ENCODE measurements around the gene SYNPO2. TPM values are rescaled to one million over a fixed set of nuclear protein-coding genes. Genes with fewer than 3 reads are reported as not detected.
A peak's percentile ranks its signal among the peaks of the same experiment; 100 is the strongest.

Gene SYNPO2
- total and polyA plus RNA-seq, 2 of the 8 experiments (the other 6 are each of a cell fraction or from before 2014, with no cell fraction given) = 0.50 to 4.2 TPM

GRCh38 chr4:118883861-118884260 lies 4.8 kb upstream of the SYNPO2 start:
- no peak overlapping the region for H2BK12ac ChIP-seq (ENCODE audit: low read depth, low read length)
- H4K5ac ChIP-seq (ENCODE audit: insufficient read length, low read depth, low read length) = no peak overlapping the region
- no peak overlapping the region for H3K23ac ChIP-seq (ENCODE audit: insufficient read length)
- H3K79me1 ChIP-seq (ENCODE audit: low read depth, low read length) = no peaks in the 10 kb centered on the region
- 0 out of 2 replicates have a peak overlapping the region, but pooled peaks have one; percentile 89 for H2AFZ ChIP-seq (ENCODE audit: low read length)
- no peak for DNase-seq (ENCODE audit: low read depth in 1 of 2, low spot score in 2 of 2)
- no peak overlapping the region for H3K56ac ChIP-seq (replicated peaks; ENCODE audit: insufficient read length, low read depth, low read length)
- no peak overlapping the region for H2AK5ac ChIP-seq (ENCODE audit: low read depth, low read length)
- no peak for FAIRE-seq
- TF ChIP-seq USF2 (IDR thresholded peaks at IDR 0.05; ENCODE audit: low read length) = no peak
- TF ChIP-seq EP300 (IDR thresholded peaks at IDR 0.05; ENCODE audit: borderline replicate concordance in 1 of 2, low read depth in 2 of 2, low read length in 2 of 2) = no peak
- TF ChIP-seq CTCF (IDR thresholded peaks at IDR 0.05; ENCODE audit: control extremely low read depth in 1 of 3, insufficient read depth in 1 of 3, low read depth in 1 of 3, low read length in 3 of 3) = peak in 1 of 3 experiments; percentile 37; a peak in 1 of 4 replicates
- TF ChIP-seq POLR2AphosphoS5 (IDR thresholded peaks at IDR 0.05; ENCODE audit: low read depth, low read length) = no peak
- TF ChIP-seq CHD1 (IDR thresholded peaks at IDR 0.05; ENCODE audit: low read depth, low read length) = no peak
- H4K91ac ChIP-seq (replicated peaks; ENCODE audit: insufficient read length, low read length) = no peak overlapping the region
- H3K27me3 ChIP-seq (replicated peaks in 1 of 4; ENCODE audit: control insufficient read depth in 3 of 4, extremely low read depth in 1 of 4, insufficient read depth in 3 of 4, low read length in 3 of 4) = no peaks in the 10 kb centered on the region
- H3K27ac ChIP-seq (ENCODE audit: low read depth, low read length) = no peak overlapping the region
- H3K23me2 ChIP-seq (ENCODE audit: low read depth, low read length) = peaks cover 1% of the 10 kb centered on the region; the same call in 1 of the 2 replicates
- H3K4me1 ChIP-seq (replicated peaks in 1 of 4; ENCODE audit: control insufficient read depth in 3 of 4, insufficient read depth in 4 of 4, low read length in 3 of 4) = peaks cover 0 to 5% (median 0%) of the 10 kb centered on the region in 4 experiments; a peak in 1 of 7 replicates
- no peak overlapping the region for H3K18ac ChIP-seq (ENCODE audit: extremely low read depth, low read length)
- H2BK15ac ChIP-seq (ENCODE audit: low read length) = no peak overlapping the region
- WGBS, 2 experiments (ENCODE audit: extremely low coverage in 1 of 2, insufficient coverage in 1 of 2, insufficient read length in 1 of 2, insufficient replicate concordance in 2 of 2, low coverage in 1 of 2, low lambda C conversion rate in 2 of 2, missing lambda C conversion rate in 1 of 2) = 88% methylated on average over 1 of the region's 1 CpG; no CpG with 5 or more reads in 1 of the 2 experiments
- no peaks in the 10 kb centered on the region for H3K36me3 ChIP-seq (ENCODE audit: control insufficient read depth in 2 of 4, insufficient read depth in 4 of 4, low read length in 3 of 4)
- H2BK20ac ChIP-seq (ENCODE audit: low read length) = no peak overlapping the region
- H3K9ac ChIP-seq (replicated peaks in 1 of 4; ENCODE audit: extremely low read depth in 1 of 4, low read depth in 3 of 4, low read length in 3 of 4) = no peak overlapping the region
- H3K79me2 ChIP-seq (ENCODE audit: control insufficient read depth in 1 of 2, insufficient read depth in 2 of 2, low read length in 2 of 2) = no peaks in the 10 kb centered on the region
- H2BK5ac ChIP-seq (ENCODE audit: low read depth, low read length) = no peak overlapping the region
- H3K14ac ChIP-seq (ENCODE audit: insufficient read length) = no peak overlapping the region
- no peak overlapping the region for H2BK120ac ChIP-seq (replicated peaks; ENCODE audit: low read depth, low read length)
- ChIA-PET POLR2A (ENCODE audit: partially characterized antibody) (interaction anchor here (1.5 kb wide), 1 partner anchor 8 kb away, joined by 4 read pairs; no protein-coding TSS in a partner anchor), CTCF (ENCODE audit: partially characterized antibody) (interaction anchor here (0.7 to 3.1 kb wide), 20 partner anchors 10 to 124 kb away, joined by 3 to 15 read pairs (median 3); no protein-coding TSS in a partner anchor)
- no peak overlapping the region for H3K4ac ChIP-seq (replicated peaks; ENCODE audit: insufficient read length, low read depth, low read length)
- H4K20me1 ChIP-seq (replicated peaks in 1 of 2; ENCODE audit: control insufficient read depth in 1 of 2, insufficient read depth in 2 of 2, low read length in 2 of 2) = no peaks in the 10 kb centered on the region
- no peak overlapping the region for H3K4me3 ChIP-seq (ENCODE audit: extremely low read depth in 1 of 4, insufficient read depth in 2 of 4, low read depth in 3 of 4, low read length in 4 of 4)
- H4K8ac ChIP-seq (ENCODE audit: extremely low read depth, insufficient read depth, low read length) = no peak overlapping the region
- no peak overlapping the region for H3K4me2 ChIP-seq (ENCODE audit: insufficient read depth in 1 of 2, low read depth in 2 of 2, low read length in 2 of 2)
- H3K9me3 ChIP-seq (ENCODE audit: insufficient read depth in 2 of 2, low read depth in 1 of 2, low read length in 1 of 2) = no peaks in the 10 kb centered on the region

Data from H1 (cell line).